ENCODE results near the gene CGB1.

DNA sequence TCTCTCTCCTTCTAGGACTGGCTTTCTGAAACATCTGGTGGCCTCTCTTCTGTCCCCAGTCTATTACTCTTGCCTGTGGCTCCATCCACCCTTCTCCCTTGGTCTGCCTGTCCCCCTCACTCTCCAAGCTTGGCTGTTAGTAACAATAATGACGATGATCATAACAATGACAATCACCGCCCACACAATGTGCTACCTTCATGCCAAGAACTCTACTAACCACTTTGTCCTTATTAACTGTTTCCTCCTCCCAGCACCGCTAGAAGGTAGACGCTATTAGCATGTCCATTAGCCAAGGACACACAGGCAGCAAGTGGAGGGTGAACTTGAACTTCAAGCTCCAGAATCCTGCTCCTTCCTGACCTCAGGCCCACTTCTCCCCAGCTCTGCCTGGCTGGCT, 46.3 kb downstream of the CGB1 start:
- TF ChIP-seq, protein P1, sequence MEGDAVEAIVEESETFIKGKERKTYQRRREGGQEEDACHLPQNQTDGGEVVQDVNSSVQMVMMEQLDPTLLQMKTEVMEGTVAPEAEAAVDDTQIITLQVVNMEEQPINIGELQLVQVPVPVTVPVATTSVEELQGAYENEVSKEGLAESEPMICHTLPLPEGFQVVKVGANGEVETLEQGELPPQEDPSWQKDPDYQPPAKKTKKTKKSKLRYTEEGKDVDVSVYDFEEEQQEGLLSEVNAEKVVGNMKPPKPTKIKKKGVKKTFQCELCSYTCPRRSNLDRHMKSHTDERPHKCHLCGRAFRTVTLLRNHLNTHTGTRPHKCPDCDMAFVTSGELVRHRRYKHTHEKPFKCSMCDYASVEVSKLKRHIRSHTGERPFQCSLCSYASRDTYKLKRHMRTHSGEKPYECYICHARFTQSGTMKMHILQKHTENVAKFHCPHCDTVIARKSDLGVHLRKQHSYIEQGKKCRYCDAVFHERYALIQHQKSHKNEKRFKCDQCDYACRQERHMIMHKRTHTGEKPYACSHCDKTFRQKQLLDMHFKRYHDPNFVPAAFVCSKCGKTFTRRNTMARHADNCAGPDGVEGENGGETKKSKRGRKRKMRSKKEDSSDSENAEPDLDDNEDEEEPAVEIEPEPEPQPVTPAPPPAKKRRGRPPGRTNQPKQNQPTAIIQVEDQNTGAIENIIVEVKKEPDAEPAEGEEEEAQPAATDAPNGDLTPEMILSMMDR (IDR thresholded peaks at IDR 0.05) = no peak
- no peak for TF ChIP-seq POLR2A (IDR thresholded peaks at IDR 0.05)

Data from thyroid gland (tissue), 4 donors.